Endothelial cell of umbilical vein (primary cell): ENCODE results near the gene IRF6. TPM values are rescaled to one million over a fixed set of nuclear protein-coding genes. Genes with fewer than 3 reads are reported as not detected.

ENCODE experiments used
- BruUV-seq: library from RNA; stranded (reverse); fragments of 400-500 nt; replicated peaks from 2 replicates; lab custom pipeline; 2021; lab: Mats Ljungman, UMichigan
- CTCF ChIA-PET: fragments of 300-600, 350-600 bp; sonication (Branson Sonifier 250); formaldehyde crosslinking; loops from one replicate; lab custom pipeline; 2021; ENCODE audit warnings: antibody characterized with exemption, inconsistent platforms; lab: Charles Lee
- POLR2A ChIA-PET: fragments of 300-600, 350-600 bp; sonication (Branson Sonifier 250); formaldehyde crosslinking; loops from one replicate; lab custom pipeline; 2021; ENCODE audit warnings: antibody characterized with exemption, inconsistent platforms; lab: Charles Lee
- DNase-seq: peaks from one replicate; pipeline ENCODE4 v3.0.0-alpha.2; 2011; ENCODE audit warnings: low read depth, low spot score
- FAIRE-seq: peaks from 2 replicates; lab custom pipeline; 2011; peaks lifted over from hg19 to GRCh38; lab: Jason Lieb, UNC
- H2AFZ ChIP-seq: 2 replicates; pipeline ENCODE4 v1.6.0; 2012; ENCODE audit warnings: low read depth, low read length, control low read depth, inconsistent platforms
- H3K27ac ChIP-seq: 2 replicates; pipeline ENCODE4 v1.5.1; 2011; ENCODE audit warnings: low read depth, mild to moderate bottlenecking, control low read depth, low read length, moderate library complexity; ENCODE audit not compliant: insufficient read depth
- H3K27me3 ChIP-seq, 2 experiments: 2 replicates each; pipeline versions ENCODE4 v1.6.0 to v1.6.1; 2011; ENCODE audit warnings: low read length in 2 of 2, mixed read lengths in 1 of 2; ENCODE audit not compliant: control insufficient read depth in 2 of 2, insufficient read depth in 2 of 2
- H3K36me3 ChIP-seq, 2 experiments: 2 replicates in 1 of 2; 3 replicates in 1 of 2; pipeline ENCODE4 v1.5.1; 2011; ENCODE audit warnings: low read length in 2 of 2, mild to moderate bottlenecking in 1 of 2, moderate library complexity in 1 of 2; ENCODE audit not compliant: control insufficient read depth in 2 of 2, insufficient read depth in 2 of 2; ENCODE audit errors: extremely low read depth in 1 of 2
- H3K4me1 ChIP-seq: 3 replicates; pipeline ENCODE4 v1.5.1; 2011; ENCODE audit warnings: mild to moderate bottlenecking, low read length; ENCODE audit not compliant: control insufficient read depth, insufficient read depth; ENCODE audit errors: extremely low read depth
- H3K4me2 ChIP-seq: 2 replicates; pipeline ENCODE4 v1.6.1; 2011; ENCODE audit warnings: low read length, control low read depth, mixed read lengths; ENCODE audit not compliant: insufficient read depth
- H3K4me3 ChIP-seq, 3 experiments: fragments of 200-600 bp in 1 of 3; sonication (generic), shearing (Covaris generic) in 1 of 3; replicated peaks in 1 of 3; 2 replicates each; pipeline ENCODE4 v1.5.1; 2011 to 2016; ENCODE audit warnings: control low read depth in 3 of 3, low read length in 3 of 3, mild to moderate bottlenecking in 2 of 3, inconsistent platforms in 1 of 3, low read depth in 1 of 3, moderate library complexity in 1 of 3; ENCODE audit not compliant: insufficient read depth in 1 of 3
- H3K79me2 ChIP-seq: 2 replicates; pipeline ENCODE4 v1.6.0; 2012; ENCODE audit warnings: low read length, inconsistent platforms; ENCODE audit not compliant: control insufficient read depth, insufficient read depth
- H3K9ac ChIP-seq: replicated peaks from 2 replicates; pipeline ENCODE3; 2011; ENCODE audit warnings: low read length, control low read depth; ENCODE audit not compliant: insufficient read depth; ENCODE audit errors: extremely low read depth
- H3K9me1 ChIP-seq: replicated peaks from 3 replicates; pipeline ENCODE4 v1.6.0; 2011; ENCODE audit warnings: mild to moderate bottlenecking, low read length; ENCODE audit not compliant: control insufficient read depth, insufficient read depth; ENCODE audit errors: extremely low read depth
- H3K9me3 ChIP-seq: replicated peaks from 2 replicates; pipeline ENCODE4 v1.5.1; 2012; ENCODE audit warnings: low read length, inconsistent platforms; ENCODE audit not compliant: control insufficient read depth, insufficient read depth
- H4K20me1 ChIP-seq: replicated peaks from 2 replicates; pipeline ENCODE3; 2011; ENCODE audit warnings: mild to moderate bottlenecking, low read length; ENCODE audit not compliant: control insufficient read depth, insufficient read depth; ENCODE audit errors: extremely low read depth
- EZH2 ChIP-seq: IDR thresholded peaks from 2 replicates; pipeline ENCODE4 v1.6.1; 2012; ENCODE audit warnings: borderline replicate concordance, low read depth, mild to moderate bottlenecking, moderate library complexity, low read length, inconsistent platforms; ENCODE audit not compliant: severe bottlenecking
- FOS ChIP-seq: IDR thresholded peaks from 2 replicates; pipeline ENCODE4 v1.6.1; 2011; ENCODE audit warnings: mild to moderate bottlenecking, low read length, moderate library complexity, borderline replicate concordance; ENCODE audit not compliant: insufficient read depth
- GATA2 ChIP-seq: IDR thresholded peaks from 2 replicates; pipeline ENCODE4 v1.7.0; 2011; ENCODE audit warnings: low read depth, mild to moderate bottlenecking, moderate library complexity, mixed read lengths, low read length; ENCODE audit not compliant: insufficient read length, insufficient read depth
- JUN ChIP-seq: IDR thresholded peaks from 2 replicates; pipeline ENCODE4 v1.6.1; 2011; ENCODE audit warnings: borderline replicate concordance, low read depth; ENCODE audit not compliant: insufficient read length, insufficient read depth
- MYC ChIP-seq: IDR thresholded peaks from one replicate; pipeline ENCODE4 v1.6.1; 2011; ENCODE audit warnings: mild to moderate bottlenecking, low read depth, low read length
- POLR2A ChIP-seq: IDR thresholded peaks from 2 replicates; pipeline ENCODE4 v1.6.1; 2012; ENCODE audit warnings: low read depth, mild to moderate bottlenecking, control low read depth, low read length
- POLR2AphosphoS5 ChIP-seq: IDR thresholded peaks from 2 replicates; pipeline ENCODE4 v1.6.1; 2012; ENCODE audit warnings: low read depth, mild to moderate bottlenecking, control low read depth, low read length, moderate library complexity; ENCODE audit not compliant: insufficient read depth
- dilution Hi-C: fragments of 300-500 bp; cut with MboI; formaldehyde crosslinking; loops from one replicate; pipeline ENCODE4 v1.15.0; 2019; ENCODE audit warnings: low sequenced_read_pairs; ENCODE audit not compliant: extremely low pct_ligation_motif_present
- intact Hi-C: fragments of 100-400 bp; cut with micrococcal nuclease; formaldehyde crosslinking; loops from one replicate; pipeline ENCODE4 v1.10.0; 2022
- polyA plus RNA-seq, 4 experiments: library from polyadenylated mRNA; depleted of rRNA in 3 of 4; stranded (reverse) in 3 of 4; unstranded in 1 of 4; fragments of >200 nt; gene quantifications; 2 replicates each; pipeline versions ENCODE4 v1.2.1 to v1.2.3, GENCODE V29; 2011 to 2012; ENCODE audit warnings: missing spikeins in 1 of 4
- total RNA-seq: library from RNA; stranded (reverse); gene quantifications from 2 replicates; pipeline ENCODE4 v1.2.3, GENCODE V29; 2021
- TF ChIP-seq, protein P1 (sequence below): IDR thresholded peaks from 2 replicates; pipeline ENCODE4 v1.6.1; 2011; ENCODE audit not compliant: insufficient read depth, insufficient read length
- TF ChIP-seq, protein P2 (sequence below), 2 donors: IDR thresholded peaks; 1 replicate in 1 of 2; 2 replicates in 1 of 2; pipeline ENCODE4 v1.5.1; 2011; ENCODE audit warnings: low read length in 2 of 2, mild to moderate bottlenecking in 2 of 2, moderate library complexity in 2 of 2, control low read depth in 1 of 2, inconsistent platforms in 1 of 2, low read depth in 1 of 2; ENCODE audit not compliant: insufficient read depth in 1 of 2; ENCODE audit errors: extremely low read depth in 1 of 2

Gene IRF6
- total and polyA plus RNA-seq, 2 donors (not counting 3 experiments of a cell fraction or from before 2014, with no cell fraction given), result 42.0 to 55.8 TPM

DNA sequence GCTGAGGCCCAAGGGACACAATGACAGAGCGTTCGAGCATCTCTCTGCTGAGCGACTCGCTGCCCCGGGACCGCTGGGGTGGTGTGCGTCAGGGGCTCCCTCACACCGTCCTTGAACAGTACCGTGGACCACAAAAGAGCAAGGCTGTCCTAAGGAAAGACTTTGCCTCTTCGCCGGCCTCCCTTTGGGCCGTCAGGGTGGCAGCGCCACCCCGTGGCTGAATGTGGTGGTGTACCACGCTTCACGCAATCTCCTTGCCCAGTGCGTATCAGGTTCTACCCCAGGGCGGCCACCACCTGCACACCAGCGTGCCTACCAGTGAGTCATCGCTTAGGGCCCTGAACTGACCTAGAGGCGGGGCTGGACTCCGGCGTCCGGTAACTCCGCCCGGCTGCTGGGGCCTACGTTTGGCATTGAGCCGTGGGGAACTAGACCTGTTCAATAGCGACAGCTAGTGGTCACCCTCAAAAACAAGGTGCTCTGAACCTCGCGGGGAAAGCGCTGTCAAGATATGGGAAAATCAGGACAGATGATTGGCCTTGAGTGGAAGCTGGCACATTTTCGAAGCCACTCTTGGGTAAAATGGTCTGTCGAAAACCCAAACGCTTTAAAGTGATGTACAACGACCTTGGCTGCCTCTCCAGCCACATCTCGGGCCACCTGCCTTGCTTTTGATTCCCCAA is 58.2 kb downstream of the IRF6 start:
- DNase-seq, result peak; percentile 93
- H3K9ac ChIP-seq, result no peak overlapping the region
- dilution Hi-C loops, result no loop called here
- H3K27ac ChIP-seq, result no peak overlapping the region
- ChIA-PET CTCF (interaction anchor here (0.6 to 2.8 kb wide), 29 partner anchors 9 to 187 kb away, joined by 3 to 35 read pairs (median 4); partner anchors contain the start of gene TRAF3IP3), POLR2A (no interaction called here)
- H3K4me3 ChIP-seq, result no peak overlapping the region
- H3K9me1 ChIP-seq, result no peaks in the 10 kb centered on the region
- intact Hi-C loops, result loop anchor here (1.0 to 5.0 kb wide), 10 partner anchors 22 to 240 kb away; partner anchors contain the start of gene C1orf74
- H3K9me3 ChIP-seq, result no peaks in the 10 kb centered on the region
- H3K27me3 ChIP-seq, result peaks cover 0 to 5% of the 10 kb centered on the region in 2 experiments
- no peak overlapping the region for H3K4me2 ChIP-seq
- peak; percentile 97 for FAIRE-seq
- no peak for TF ChIP-seq MYC
- TF ChIP-seq FOS, result peak; percentile 76
- no peak for TF ChIP-seq POLR2A
- TF ChIP-seq, protein P1, sequence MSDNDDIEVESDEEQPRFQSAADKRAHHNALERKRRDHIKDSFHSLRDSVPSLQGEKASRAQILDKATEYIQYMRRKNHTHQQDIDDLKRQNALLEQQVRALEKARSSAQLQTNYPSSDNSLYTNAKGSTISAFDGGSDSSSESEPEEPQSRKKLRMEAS, result peak; percentile 47
- TF ChIP-seq EZH2, result no peak
- TF ChIP-seq GATA2, result no peak
- peak; percentile 66 for TF ChIP-seq POLR2AphosphoS5
- TF ChIP-seq, protein P2, sequence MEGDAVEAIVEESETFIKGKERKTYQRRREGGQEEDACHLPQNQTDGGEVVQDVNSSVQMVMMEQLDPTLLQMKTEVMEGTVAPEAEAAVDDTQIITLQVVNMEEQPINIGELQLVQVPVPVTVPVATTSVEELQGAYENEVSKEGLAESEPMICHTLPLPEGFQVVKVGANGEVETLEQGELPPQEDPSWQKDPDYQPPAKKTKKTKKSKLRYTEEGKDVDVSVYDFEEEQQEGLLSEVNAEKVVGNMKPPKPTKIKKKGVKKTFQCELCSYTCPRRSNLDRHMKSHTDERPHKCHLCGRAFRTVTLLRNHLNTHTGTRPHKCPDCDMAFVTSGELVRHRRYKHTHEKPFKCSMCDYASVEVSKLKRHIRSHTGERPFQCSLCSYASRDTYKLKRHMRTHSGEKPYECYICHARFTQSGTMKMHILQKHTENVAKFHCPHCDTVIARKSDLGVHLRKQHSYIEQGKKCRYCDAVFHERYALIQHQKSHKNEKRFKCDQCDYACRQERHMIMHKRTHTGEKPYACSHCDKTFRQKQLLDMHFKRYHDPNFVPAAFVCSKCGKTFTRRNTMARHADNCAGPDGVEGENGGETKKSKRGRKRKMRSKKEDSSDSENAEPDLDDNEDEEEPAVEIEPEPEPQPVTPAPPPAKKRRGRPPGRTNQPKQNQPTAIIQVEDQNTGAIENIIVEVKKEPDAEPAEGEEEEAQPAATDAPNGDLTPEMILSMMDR (IDR thresholded peaks at IDR 0.05; ENCODE audit: extremely low read depth in 1 of 2, insufficient read depth in 1 of 2, low read depth in 1 of 2, low read length in 2 of 2), result peak; percentile 80 to 97
- peak; percentile 74 for TF ChIP-seq JUN
- no peaks in the 10 kb centered on the region for H3K4me1 ChIP-seq
- peak overlapping the region; percentile 27 for H2AFZ ChIP-seq
- BruUV-seq, result no TSS peak
- H3K79me2 ChIP-seq, result no peaks in the 10 kb centered on the region
- H4K20me1 ChIP-seq, result no peaks in the 10 kb centered on the region
- no peaks in the 10 kb centered on the region for H3K36me3 ChIP-seq
